Stimulated activated CD8-positive, alpha-beta memory T cell treated with anti-CD3 and anti-CD28 coated beads, Interleukin-15, amount 100 ng/mL, for 1 hour (primary cell): ENCODE measurements around the gene CLASP1.
"Not testable (repeated sequence)": the region's sequence is repeated elsewhere in the genome, so short reads cannot be mapped to it uniquely, and the experiment has no call there.

Source experiments
- DNase-seq: peaks from one replicate; pipeline ENCODE4 v3.0.0-alpha.2; 2020; ENCODE audit warnings: low read depth

The CLASP1 gene

DNA sequence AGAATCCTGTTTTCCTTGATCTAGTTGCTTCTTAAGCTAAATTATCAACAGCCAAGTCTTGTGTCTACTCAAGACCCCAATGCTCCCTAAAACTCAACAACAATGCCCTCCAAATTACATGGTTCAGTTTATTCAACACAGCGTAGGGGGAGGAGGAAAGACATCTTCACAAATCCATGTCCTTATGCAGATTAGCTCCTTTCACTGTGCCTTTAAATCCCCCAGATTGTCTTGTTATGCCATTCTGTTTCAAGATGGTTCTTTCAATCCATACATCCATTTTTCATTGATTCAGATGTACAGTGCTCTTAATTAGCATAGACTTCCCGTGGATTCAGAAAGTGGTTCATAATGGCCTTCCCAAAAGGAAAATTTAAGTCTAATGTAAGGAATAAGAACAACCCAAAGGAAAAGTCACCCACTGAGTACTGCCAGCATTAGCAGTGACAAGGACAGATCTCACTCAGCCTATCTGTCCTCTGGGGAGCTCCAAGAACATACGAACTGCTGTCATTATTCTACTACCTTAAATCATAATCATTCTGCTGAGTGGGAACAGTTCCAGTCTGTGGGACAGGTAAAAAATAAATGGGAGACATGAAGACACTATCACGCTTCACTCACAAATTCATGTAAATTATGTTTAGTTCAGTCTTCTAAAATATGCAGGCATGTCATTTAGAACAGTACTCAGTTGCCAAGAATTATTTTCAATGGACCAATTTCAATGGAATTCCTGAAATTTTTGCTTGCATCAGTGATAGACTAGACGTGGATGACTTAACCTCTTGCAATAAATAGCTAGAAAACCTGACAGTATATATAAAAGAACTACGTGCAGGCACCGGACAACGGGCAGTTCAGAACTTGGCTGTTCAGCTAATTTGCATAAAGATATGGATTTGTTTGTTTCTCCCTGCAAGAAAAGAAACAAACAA lies 177.5 kb downstream of the CLASP1 start:
- DNase-seq = no peak

- no peak for DNase-seq
Observed at GRCh38 chr2:121470917-121471316, 178.3 kb downstream of the CLASP1 start.

- no peak for DNase-seq
Observed at GRCh38 chr2:121469356-121469755, 179.9 kb downstream of the CLASP1 start.

GRCh38 chr2:121468936-121469335 lies 180.3 kb downstream of the CLASP1 start:
- no peak for DNase-seq

- no peak for DNase-seq
Observed at GRCh38 chr2:121459291-121459690, 190.0 kb downstream of the CLASP1 start.

GRCh38 chr2:121456325-121456724 lies 192.9 kb downstream of the CLASP1 start:
- DNase-seq = no peak

DNA sequence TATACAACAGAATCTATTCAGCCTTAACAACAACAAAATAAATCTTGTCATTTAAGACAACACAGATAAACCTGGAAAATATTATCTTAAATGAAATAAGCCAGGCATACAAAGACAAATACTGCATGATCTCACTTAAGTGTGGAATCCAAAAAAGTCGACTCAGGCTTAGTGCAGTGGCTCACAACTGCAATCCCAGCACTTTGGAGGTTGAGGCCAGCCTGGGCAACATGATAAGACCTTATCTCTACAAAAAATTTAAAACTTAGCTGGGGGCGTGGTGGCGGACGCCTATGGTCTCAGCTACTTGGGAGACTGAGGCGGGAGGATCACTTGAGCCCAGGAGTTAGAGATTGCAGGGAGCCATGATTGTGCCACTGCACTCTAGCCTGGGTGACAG lies 193.8 kb downstream of the CLASP1 start:
- no peak for DNase-seq

DNA sequence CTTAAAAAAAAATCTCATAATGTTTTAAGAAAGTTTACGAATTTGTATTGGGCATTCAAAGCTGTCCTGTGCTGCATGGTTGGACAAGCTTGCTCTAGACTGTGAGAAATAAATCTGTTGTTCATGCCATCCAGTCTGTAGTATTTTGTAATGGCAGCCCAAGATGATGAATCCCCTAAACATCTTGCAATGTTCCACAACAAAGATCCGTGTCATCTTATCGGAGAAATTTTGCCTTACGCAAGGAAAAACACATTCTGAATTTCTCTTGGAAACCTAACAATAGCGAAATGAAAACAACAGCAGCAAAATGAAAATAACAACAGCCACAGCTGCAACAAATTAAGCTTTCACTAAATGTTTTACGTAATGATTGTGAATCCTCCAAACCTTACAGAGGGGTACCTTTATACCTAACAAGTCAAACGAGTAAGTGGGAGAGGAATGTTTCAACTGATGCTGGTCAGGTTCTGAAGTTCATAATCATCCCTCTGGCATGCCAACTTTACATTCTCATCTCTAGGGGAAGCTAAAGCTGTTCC lies 194.6 kb downstream of the CLASP1 start:
- no peak for DNase-seq

DNA sequence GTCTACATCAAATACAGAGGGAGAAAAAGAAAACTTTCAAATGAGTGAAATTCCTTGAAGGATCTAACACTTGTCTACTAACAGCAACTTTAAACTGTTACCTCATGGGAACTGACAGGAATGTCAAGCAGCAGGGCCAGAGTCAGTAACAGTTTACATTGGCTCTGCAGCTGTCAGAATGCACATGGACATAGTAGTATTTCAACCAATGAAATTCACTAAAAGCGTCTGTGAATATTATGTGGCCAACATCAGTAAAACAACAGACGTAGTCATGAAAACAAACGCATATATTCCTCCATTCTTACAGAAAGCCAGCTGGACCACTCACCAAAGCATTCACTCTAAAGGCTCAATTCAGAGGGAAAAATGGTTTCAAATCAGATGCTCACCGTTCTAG lies 197.9 kb downstream of the CLASP1 start:
- no peak for DNase-seq

DNA sequence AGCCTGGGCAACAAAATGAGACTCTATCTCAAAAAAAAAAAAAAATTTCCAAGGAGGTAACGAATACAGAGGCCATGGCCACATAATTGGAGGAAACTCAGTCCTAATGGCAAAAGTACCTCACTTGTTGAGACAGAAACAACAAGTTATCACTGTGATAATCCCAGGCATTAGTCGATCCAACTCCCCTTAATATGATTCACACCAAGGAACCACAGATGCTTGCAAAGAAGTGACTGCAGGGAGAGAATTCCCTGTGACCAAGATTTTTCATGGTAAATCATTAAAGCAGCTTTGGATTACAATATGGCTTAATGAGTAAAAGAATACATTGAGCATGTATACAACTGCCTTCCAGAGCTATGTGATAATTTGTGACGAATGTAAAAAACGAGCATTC lies 199.0 kb downstream of the CLASP1 start:
- no peak for DNase-seq

- no peak for DNase-seq
Observed at GRCh38 chr2:121446647-121447241, 202.5 kb downstream of the CLASP1 start.

- DNase-seq = no peak
Observed at GRCh38 chr2:121442889-121443288, 206.4 kb downstream of the CLASP1 start.

- DNase-seq = not testable (repeated sequence)
Observed at GRCh38 chr2:121438290-121438689, 211.0 kb downstream of the CLASP1 start.

GRCh38 chr2:121436918-121437317 lies 212.3 kb downstream of the CLASP1 start:
- no peak for DNase-seq

- DNase-seq = no peak
Observed at GRCh38 chr2:121435790-121436189, 213.5 kb downstream of the CLASP1 start.

DNA sequence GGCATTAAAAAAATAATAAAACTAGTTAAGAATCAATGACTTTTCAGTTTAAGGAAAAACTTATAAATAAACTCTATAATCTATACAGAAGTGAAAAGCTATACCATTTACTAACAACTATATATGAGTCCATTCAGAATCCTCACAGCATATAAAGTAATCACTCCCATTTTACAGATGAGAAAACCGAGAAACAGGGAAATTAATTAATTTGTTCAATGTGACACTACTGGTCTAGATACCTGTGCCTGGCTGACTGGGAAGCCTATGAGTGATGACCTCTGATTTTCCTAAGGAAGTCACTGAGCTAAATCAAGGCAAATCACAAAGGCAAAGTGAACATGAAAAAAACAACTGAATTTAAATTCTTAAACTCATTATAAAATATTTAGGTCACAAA lies 218.0 kb downstream of the CLASP1 start:
- no peak for DNase-seq

- DNase-seq = no peak
Observed at GRCh38 chr2:121429927-121430520, 219.2 kb downstream of the CLASP1 start.

GRCh38 chr2:121429119-121429903 lies 220.0 kb downstream of the CLASP1 start:
- DNase-seq = no peak

GRCh38 chr2:121427187-121427689 lies 222.0 kb downstream of the CLASP1 start:
- DNase-seq = no peak

- no peak for DNase-seq
Observed at GRCh38 chr2:121420486-121420885, 228.8 kb downstream of the CLASP1 start.

- DNase-seq = no peak
Observed at GRCh38 chr2:121419081-121419699, 230.1 kb downstream of the CLASP1 start.
